Prostate gland (tissue), 2 donors: ENCODE results near the gene TRIM14.

ENCODE experiments used
- CTCF ChIP-seq, 4 experiments: fragments of 200-600 bp in 2 of 4; fragments of 450-650 bp in 2 of 4; sonication (generic) in 2 of 4; IDR thresholded peaks; 1 replicate in 3 of 4; 2 replicates in 1 of 4; pipeline ENCODE4 v1.5.1; 2016 to 2019; ENCODE audit warnings: antibody characterized with exemption in 4 of 4, mild to moderate bottlenecking in 2 of 4, moderate library complexity in 2 of 4
- POLR2A ChIP-seq: fragments of 450-650 bp; IDR thresholded peaks from one replicate; pipeline ENCODE4 v1.6.1; 2016; ENCODE audit warnings: antibody characterized with exemption, mild to moderate bottlenecking
- POLR2AphosphoS5 ChIP-seq: sonication (generic); formaldehyde crosslinking; IDR thresholded peaks from one replicate; pipeline ENCODE4 v1.6.1; 2017; ENCODE audit warnings: antibody characterized with exemption

GRCh38 chr9:98094851-98095250 is 24.2 kb downstream of the TRIM14 start:
- TF ChIP-seq POLR2AphosphoS5: no peak
- TF ChIP-seq CTCF (IDR thresholded peaks at IDR 0.05): no peak
- no peak for TF ChIP-seq POLR2A
